Inferior parietal cortex (tissue), 1 donor: Measurements from ENCODE around the gene AOPEP.

Experiments used
- DNase-seq: peaks from one replicate; pipeline ENCODE4 v3.0.0-alpha.2; 2016; ENCODE audit errors: extremely low spot score

Gene AOPEP

GRCh38 chr9:94899464-94900221, 173.1 kb downstream of the AOPEP start:
- no peak for DNase-seq

- DNase-seq: peak; percentile 68
Observed at GRCh38 chr9:94900222-94901018, 173.9 kb downstream of the AOPEP start.

GRCh38 chr9:94901019-94901363, 174.5 kb downstream of the AOPEP start:
- DNase-seq: no peak

- DNase-seq: no peak
Observed at GRCh38 chr9:94903961-94904421, 177.5 kb downstream of the AOPEP start.

DNA sequence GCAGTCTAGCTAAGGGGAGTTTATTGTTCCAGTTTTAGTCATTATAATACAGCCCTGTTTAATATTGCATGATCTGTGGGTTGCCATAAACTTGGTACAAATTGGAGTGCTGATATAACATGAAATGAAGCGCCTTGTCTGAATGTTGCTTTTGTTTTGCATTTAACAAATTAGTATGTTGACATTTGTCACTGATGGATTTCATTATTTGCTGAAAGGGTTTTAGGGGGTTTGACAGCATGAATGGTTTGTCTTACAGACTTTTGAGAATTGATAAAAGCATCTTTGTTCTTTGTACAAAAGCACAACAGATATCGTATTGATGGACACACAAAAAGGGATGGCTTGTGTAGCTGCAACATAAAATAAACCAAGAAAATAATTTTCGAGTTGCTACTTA, 178.3 kb downstream of the AOPEP start:
- peak; percentile 79 for DNase-seq

DNA sequence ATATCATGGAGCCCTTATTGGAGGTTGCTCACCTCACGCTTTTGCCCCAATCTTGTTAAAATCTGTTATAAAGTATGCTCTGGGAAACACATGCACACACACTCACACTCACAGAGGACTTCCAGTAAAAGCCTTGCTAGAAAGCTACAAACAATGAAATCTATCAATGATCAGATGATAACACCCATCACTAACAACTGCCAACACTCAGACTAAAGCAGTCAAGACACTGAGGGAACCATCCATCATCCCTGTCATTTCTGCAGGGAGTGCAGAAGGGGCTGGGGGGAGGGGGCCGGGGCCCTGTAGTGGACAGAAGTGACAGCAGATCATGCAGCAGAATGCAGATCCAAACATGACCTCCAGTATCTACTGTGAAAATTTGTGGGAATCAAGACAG, 179.1 kb downstream of the AOPEP start:
- no peak for DNase-seq

GRCh38 chr9:94906181-94906580, 179.7 kb downstream of the AOPEP start:
- DNase-seq: no peak

- DNase-seq: no peak
Observed at GRCh38 chr9:94906713-94907112, 180.2 kb downstream of the AOPEP start.

DNA sequence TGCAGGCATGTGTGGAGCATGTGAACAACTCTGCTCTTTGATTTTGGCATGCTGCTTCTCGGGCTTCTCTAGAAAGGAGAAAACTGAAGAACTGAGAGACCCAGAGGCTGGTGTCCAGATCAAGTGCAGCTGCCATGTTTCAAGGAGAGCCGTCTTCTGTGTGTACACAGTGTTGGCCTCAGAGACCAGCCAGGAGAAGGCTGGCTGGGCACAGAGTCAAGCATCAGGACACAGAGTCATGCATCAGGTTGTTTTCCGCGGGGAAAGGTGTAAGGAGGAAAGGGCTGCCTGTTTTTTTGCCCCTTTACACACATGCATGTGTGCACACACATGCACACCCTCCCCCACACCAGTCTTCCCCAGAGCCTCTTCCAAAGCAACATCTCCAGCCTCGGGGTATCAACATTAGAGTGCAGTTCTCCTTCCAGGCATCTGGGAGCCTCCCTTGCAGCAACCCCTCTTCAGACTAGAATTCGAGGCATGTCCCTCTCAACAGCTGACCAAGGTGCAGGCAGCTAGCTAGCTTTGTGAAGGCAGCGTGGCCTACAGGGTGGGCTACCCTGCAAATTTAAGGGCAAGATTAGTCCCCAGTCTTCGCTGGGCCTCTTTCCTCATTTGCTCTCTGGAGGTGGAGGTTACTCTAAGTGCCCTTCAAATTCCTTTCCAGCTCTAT, 180.9 kb downstream of the AOPEP start:
- DNase-seq: no peak

- no peak for DNase-seq
Observed at GRCh38 chr9:94908011-94908563, 181.6 kb downstream of the AOPEP start.

- no peak for DNase-seq
Observed at GRCh38 chr9:94908583-94909249, 182.2 kb downstream of the AOPEP start.

GRCh38 chr9:94909250-94909894, 182.9 kb downstream of the AOPEP start:
- no peak for DNase-seq

DNA sequence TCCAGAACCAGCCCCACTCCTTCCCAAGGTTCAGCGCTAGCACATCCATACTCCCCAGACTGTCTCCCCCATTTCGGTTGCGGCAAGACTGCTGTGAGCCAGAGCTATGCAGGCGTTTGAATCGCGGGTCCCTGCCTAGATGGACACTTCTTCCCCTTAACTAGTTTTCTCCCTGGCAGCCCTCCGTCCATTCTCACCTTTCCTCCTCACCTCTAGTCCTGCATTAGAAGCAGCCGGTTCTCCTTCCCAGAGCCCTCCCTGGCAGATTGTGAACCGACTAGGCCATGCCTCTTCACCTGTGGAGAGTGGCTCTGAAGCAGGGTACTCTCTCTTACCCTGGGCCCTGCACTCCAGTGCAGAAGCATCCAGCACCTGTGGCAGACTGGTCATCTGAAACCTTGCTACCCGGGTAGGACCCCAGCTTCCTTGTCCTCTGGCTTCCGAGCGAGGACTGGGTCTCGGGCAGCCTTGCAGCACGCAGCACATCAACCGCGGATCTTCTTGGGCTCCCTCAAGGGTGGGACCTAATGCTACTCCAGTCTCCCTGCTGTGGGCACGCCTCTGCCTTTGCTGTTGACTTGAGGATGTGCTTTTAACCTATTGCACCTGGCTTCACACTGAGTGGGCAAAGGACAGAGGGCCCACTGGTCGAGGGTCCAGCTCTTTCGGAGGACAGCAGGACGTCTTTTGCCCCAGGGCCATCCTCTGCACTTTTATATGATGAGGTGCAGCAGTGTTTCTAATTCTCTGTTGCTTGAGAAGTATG, 183.6 kb downstream of the AOPEP start:
- DNase-seq: no peak

DNA sequence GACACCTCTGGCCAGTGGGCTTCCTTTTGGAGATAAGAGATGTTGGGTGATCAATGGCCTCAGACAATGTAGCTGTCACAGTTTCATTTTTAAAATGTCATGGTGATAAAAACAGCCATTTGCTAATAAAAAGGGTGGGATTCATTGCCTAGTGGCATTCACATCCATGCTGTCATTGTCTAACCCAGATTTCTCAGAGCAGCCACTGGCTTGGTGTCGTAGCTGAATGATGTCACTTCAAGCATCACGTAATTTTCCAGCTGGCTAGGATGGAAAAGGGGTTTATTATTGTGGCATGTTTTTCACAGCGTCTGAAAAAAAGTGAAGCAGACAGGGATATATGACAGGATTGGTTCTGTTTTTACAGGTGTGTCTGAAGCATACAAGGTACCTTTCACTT, 184.7 kb downstream of the AOPEP start:
- DNase-seq: peak; percentile 65

DNA sequence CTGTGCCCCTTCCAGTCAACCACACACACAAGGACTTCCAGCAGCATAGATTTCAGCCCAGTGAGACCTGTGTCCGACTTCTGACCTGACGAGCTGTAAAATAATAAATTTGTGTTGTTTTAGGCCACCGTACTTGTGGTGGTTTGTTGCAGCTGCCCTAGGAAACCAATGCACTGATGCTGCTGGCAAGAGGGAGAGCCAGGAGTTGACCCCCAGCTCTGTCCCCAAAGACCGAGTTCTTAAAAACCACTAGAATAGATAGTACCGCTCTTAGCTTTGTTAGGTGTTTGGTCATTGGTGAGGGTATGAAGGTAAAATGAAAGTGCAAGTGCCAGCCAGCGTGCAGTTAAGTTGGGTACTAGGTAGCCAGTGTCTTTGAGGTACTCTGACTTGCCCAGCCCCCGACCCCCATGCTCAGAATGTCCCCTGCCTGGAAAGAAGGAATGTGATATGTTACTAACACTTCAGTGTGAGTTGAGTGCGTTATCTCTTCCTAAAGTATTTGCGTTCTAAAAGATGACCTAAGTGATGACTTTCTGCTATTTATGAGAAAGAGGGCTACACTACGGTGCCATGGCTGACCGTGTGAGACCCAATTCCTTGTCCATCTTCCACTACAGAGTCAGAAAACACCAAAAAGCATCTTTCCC, 185.6 kb downstream of the AOPEP start:
- DNase-seq: no peak

DNA sequence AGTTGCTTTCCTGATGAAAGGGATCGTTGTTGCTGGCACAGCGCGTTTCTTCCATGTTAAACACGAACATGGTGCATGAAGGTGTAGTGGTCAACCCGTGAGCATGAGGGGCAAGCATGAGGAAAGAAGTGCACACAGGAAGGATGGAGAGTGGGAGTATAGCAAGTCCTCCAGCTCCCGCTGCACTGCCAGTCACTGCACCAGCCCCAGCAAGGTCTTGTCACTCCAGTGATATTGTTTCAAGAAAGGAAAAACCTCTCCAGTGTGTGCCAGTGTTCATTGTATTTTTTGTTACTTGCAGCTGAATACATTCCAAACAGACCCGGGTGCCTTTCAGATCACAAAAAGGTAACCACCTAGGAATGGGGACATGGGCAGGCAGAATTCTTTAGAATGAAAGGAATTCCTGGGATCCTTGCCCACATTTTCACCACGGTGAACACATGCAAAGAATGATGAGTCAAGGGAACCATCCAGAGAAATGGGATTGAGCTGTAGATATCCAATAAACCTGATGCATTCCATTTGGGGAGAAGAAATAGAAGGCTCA, 186.3 kb downstream of the AOPEP start:
- DNase-seq: no peak

DNA sequence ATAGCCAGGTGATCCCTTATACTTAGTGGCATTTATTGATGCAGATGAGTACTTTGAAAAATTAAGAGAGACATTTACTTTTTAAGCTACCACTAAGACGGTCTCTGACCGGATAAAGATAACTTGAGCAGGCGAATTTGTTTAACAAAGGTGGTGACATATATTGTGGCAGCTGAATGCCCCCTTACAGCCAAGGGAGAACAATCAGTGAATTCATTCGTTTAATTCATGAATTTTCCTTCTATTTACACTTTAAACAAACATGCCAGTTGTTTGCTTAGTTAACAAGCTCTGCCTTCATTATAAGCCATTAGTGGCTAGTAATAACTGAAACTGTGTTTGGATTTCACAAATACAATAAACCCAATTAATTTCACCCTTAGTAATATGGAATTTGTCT, 187.1 kb downstream of the AOPEP start:
- peak; percentile 81 for DNase-seq

DNA sequence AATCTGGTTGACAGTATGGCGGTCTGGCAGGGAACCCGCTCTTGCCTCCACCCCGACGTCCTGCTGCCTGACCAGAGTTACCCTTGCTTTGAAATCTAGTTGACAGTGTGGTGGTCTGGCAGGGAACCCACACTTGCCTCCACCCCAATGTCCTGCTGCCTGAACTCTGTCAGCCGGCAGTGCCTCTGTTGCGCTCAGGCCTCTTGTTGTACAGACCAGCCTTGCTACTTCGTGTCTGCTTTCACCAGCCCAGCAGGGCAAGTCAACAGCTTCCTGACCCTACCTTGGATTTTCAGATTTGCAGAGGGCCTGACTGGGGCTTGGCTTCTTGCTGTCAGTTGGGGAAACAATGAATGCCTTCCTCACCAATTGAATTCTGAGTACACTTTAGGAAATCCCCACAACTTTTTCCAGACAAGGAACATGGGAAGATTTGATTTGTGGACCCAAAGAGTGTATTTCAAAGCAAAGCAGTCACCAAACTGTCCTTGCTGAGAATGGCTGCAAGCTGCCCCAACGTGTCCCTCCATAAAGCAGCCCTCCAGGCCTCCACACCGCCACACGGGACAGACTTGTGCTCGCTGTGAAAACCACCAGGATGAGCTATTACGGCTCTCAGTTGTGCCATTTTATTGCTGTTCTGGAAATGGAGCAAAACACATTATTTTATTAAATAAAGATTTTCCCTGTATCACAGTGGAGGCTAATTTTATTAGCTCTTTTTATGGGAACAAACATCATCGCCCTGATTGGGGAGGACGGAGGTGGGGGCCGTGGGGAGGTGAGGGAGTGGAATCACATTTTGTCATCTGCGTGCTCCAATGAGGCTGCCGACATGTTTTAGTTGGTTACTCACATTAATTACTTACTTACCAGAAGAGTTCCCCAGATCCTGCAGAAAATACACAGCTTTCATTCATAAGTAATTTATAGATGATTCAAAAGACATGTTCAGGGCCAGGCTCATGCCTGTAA, 189.3 kb downstream of the AOPEP start:
- no peak for DNase-seq
